ENCODE measurements around the gene ZC3H18. TPM values are rescaled to one million over a fixed set of nuclear protein-coding genes. Genes with fewer than 3 reads are reported as not detected.

Gene ZC3H18
- total and polyA plus RNA-seq, 2 donors from 2014 or later: 11.4 to 38.2 TPM

DNA sequence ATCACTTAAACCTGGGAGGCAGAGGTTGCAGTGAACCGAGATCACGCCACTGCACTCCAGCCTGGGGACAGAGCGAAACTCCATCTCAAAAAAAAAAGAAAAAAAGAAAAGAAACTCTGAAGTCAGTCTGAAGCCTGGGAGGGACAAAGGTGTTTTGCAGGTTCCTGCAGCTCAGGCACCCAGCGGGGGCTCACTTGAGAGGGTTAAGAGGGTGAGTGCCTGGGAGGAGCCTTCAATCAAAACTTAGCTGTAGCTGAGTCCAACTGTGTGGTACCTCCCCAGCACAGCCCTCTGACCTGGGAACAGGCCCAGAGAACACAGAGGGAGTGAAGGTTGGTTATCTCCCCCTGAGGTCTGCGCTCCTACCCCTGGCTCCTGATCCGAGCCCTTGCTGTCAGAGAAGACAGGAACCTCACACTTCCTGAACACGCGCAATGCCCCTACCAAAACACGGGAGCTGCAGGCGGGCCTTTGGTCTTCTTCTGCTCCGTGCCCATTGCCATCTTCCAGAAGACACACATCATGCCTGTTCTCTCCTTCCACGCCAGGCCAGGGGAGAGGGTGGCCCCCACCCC is 20.4 kb upstream of the ZC3H18 start:
- no peaks in the 10 kb centered on the region for H3K27me3 ChIP-seq (ENCODE audit: control insufficient read depth, insufficient read depth, low read length)
- intact Hi-C loops (cut with DNase I): no loop called here
- no peak for TF ChIP-seq CTCF (IDR thresholded peaks at IDR 0.05; ENCODE audit: borderline replicate concordance, extremely low read depth, insufficient read depth)
- H3K36me3 ChIP-seq (ENCODE audit: control insufficient read depth in 2 of 3, insufficient read depth in 3 of 3, low read length in 3 of 3): no peaks in the 10 kb centered on the region
- no peak overlapping the region for H3K4me3 ChIP-seq (ENCODE audit: low read length in 3 of 3)
- FAIRE-seq (no peak), DNase-seq (no peak)
- no peak overlapping the region for H3K9ac ChIP-seq (ENCODE audit: low read length in 3 of 3)
- no peaks in the 10 kb centered on the region for H3K9me3 ChIP-seq (ENCODE audit: control insufficient read depth in 2 of 3, insufficient read depth in 1 of 3, low read length in 3 of 3)
- no peak overlapping the region for H3K27ac ChIP-seq (ENCODE audit: low read depth in 2 of 2, low read length in 2 of 2)
- no peaks in the 10 kb centered on the region for H3K4me1 ChIP-seq (ENCODE audit: control insufficient read depth in 2 of 3, insufficient read depth in 2 of 3, low read depth in 1 of 3, low read length in 3 of 3)

DNA sequence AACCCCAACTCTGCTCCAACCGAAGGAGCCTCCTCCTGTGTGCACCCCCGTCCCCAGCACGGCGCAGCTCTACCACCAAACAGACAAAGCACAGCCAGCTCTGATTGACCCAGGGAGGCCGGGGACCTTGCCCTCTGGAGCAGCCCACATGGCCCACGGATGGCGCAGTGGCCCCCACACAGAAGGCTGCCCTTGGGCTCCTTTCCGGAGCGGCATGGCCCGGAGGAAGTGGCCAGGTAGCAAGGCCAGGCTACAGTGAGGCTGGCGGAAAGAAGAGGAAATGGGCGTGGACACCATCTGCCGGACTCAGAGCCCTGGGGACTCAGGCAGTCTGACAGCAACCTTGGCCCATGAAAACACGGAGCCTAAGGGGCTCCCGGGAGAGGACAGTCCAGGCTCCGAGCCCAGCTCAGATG is 19.9 kb upstream of the ZC3H18 start:
- no peak for DNase-seq
- Histone ChIP-seq H3K9me3 (ENCODE audit: control insufficient read depth in 2 of 3, insufficient read depth in 1 of 3, low read length in 3 of 3) (no peaks in the 10 kb centered on the region), H3K4me3 (ENCODE audit: low read length in 3 of 3) (no peak overlapping the region), H3K36me3 (ENCODE audit: control insufficient read depth in 2 of 3, insufficient read depth in 3 of 3, low read length in 3 of 3) (no peaks in the 10 kb centered on the region), H3K27ac (ENCODE audit: low read depth in 2 of 2, low read length in 2 of 2) (no peak overlapping the region), H3K9ac (ENCODE audit: low read length in 3 of 3) (no peak overlapping the region), H3K27me3 (ENCODE audit: control insufficient read depth, insufficient read depth, low read length) (no peaks in the 10 kb centered on the region), H3K4me1 (ENCODE audit: control insufficient read depth in 2 of 3, insufficient read depth in 2 of 3, low read depth in 1 of 3, low read length in 3 of 3) (no peaks in the 10 kb centered on the region)
- no peak for TF ChIP-seq CTCF (IDR thresholded peaks at IDR 0.05; ENCODE audit: borderline replicate concordance, extremely low read depth, insufficient read depth)
- intact Hi-C loops (cut with DNase I): no loop called here
- FAIRE-seq: no peak

DNA sequence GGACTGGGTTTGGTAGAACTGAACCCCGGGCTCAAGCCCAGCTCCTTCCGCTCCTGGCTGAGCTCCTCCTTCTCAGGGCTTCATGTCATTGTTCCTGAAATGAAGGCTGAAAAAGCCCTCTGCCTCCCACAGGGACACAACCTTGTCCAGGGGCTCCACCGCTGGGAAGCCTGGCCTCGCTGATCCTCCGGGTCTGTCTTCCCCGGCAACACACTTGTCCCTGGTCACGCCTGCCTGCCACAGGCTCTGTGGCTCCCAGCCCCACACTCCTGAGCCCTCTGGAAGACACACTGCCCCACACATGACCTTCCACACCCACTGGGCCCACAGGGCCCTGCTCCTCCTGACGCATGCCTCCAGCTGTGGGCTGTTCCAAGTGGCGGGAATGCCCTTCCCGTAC is 18.0 kb upstream of the ZC3H18 start:
- intact Hi-C loops (cut with DNase I): no loop called here
- Histone ChIP-seq H3K9ac (ENCODE audit: low read length in 3 of 3) (no peak overlapping the region), H3K9me3 (ENCODE audit: control insufficient read depth in 2 of 3, insufficient read depth in 1 of 3, low read length in 3 of 3) (no peaks in the 10 kb centered on the region), H3K27ac (ENCODE audit: low read depth in 2 of 2, low read length in 2 of 2) (no peak overlapping the region), H3K27me3 (ENCODE audit: control insufficient read depth, insufficient read depth, low read length) (no peaks in the 10 kb centered on the region), H3K36me3 (ENCODE audit: control insufficient read depth in 2 of 3, insufficient read depth in 3 of 3, low read length in 3 of 3) (no peaks in the 10 kb centered on the region), H3K4me1 (ENCODE audit: control insufficient read depth in 2 of 3, insufficient read depth in 2 of 3, low read depth in 1 of 3, low read length in 3 of 3) (no peaks in the 10 kb centered on the region), H3K4me3 (ENCODE audit: low read length in 3 of 3) (no peak overlapping the region)
- FAIRE-seq (no peak), DNase-seq (peak in 1 of 5 donors; percentile 41)
- no peak for TF ChIP-seq CTCF (IDR thresholded peaks at IDR 0.05; ENCODE audit: borderline replicate concordance, extremely low read depth, insufficient read depth)

DNA sequence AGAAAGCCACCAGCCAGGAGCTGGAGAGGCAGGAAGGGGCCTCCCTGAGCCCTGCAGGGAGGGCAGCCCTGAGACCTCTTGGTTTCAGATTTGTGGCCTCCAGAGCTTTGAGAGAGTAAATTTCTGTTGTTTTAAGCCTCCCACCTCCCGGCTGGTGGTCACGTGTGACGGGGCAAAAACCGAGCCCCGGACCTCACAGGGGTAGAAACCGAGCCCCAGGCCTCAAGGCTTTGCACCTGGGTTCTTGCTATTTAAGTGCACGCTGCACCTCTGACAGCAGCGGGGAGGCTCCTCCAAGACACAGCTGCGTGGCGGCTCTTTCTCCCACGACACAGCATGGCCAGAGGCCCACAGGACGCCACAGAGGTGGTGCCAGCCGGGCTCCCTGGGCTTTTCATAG is 17.4 kb upstream of the ZC3H18 start:
- intact Hi-C loops (cut with DNase I): no loop called here
- H3K9ac ChIP-seq (ENCODE audit: low read length in 3 of 3): no peak overlapping the region
- no peak overlapping the region for H3K4me3 ChIP-seq (ENCODE audit: low read length in 3 of 3)
- no peaks in the 10 kb centered on the region for H3K36me3 ChIP-seq (ENCODE audit: control insufficient read depth in 2 of 3, insufficient read depth in 3 of 3, low read length in 3 of 3)
- no peaks in the 10 kb centered on the region for H3K27me3 ChIP-seq (ENCODE audit: control insufficient read depth, insufficient read depth, low read length)
- H3K27ac ChIP-seq (ENCODE audit: low read depth in 2 of 2, low read length in 2 of 2): no peak overlapping the region
- DNase-seq: peak in 3 of 5 donors; percentile 57 to 64 (median 59)
- no peak for FAIRE-seq
- no peaks in the 10 kb centered on the region for H3K4me1 ChIP-seq (ENCODE audit: control insufficient read depth in 2 of 3, insufficient read depth in 2 of 3, low read depth in 1 of 3, low read length in 3 of 3)
- TF ChIP-seq CTCF (IDR thresholded peaks at IDR 0.05; ENCODE audit: borderline replicate concordance, extremely low read depth, insufficient read depth): no peak
- H3K9me3 ChIP-seq (ENCODE audit: control insufficient read depth in 2 of 3, insufficient read depth in 1 of 3, low read length in 3 of 3): no peaks in the 10 kb centered on the region

All from kidney (tissue), 14 donors.